Activated naive CD8-positive, alpha-beta T cell treated with anti-CD3 and anti-CD28 coated beads, Interleukin-2, amount 10 ng/mL, durations not matched to agents 7 days and 5 days (primary cell): ENCODE results near the gene SH3BGR. TPM values are rescaled to one million over a fixed set of nuclear protein-coding genes. Genes with fewer than 3 reads are reported as not detected.

Experiments used
- ATAC-seq: fragments of 150-1000 bp; cut with Tn5 transposase; one replicate; pipeline ENCODE4 v1.10.0; 2021; ENCODE audit warnings: low read depth, moderate library complexity
- POLR2A ChIA-PET: fragments of 350-600 bp; sonication (Branson Sonifier 250); formaldehyde crosslinking; loops from one replicate; lab custom pipeline; 2021; ENCODE audit warnings: antibody characterized with exemption; lab: Charles Lee
- DNase-seq: peaks from one replicate; pipeline ENCODE4 v3.0.0; 2021
- H3K27ac Mint-ChIP-seq: one replicate; pipeline ENCODE4 v1.8.0; 2022; ENCODE audit warnings: mild to moderate bottlenecking, mixed read lengths
- H3K27me3 Mint-ChIP-seq: one replicate; pipeline ENCODE4 v1.8.0; 2022; ENCODE audit warnings: mild to moderate bottlenecking, moderate library complexity, mixed read lengths
- H3K36me3 Mint-ChIP-seq: one replicate; pipeline ENCODE4 v1.8.0; 2021; ENCODE audit warnings: mild to moderate bottlenecking, mixed read lengths
- H3K4me1 Mint-ChIP-seq: one replicate; pipeline ENCODE4 v1.8.0; 2021; ENCODE audit warnings: mixed read lengths
- H3K4me3 Mint-ChIP-seq: one replicate; pipeline ENCODE4 v1.8.0; 2022; ENCODE audit warnings: mild to moderate bottlenecking, moderate library complexity, mixed read lengths
- H3K9me3 Mint-ChIP-seq: one replicate; pipeline ENCODE4 v1.8.0; 2021; ENCODE audit warnings: mixed read lengths
- total RNA-seq, 2 experiments: library from RNA; stranded (reverse); gene quantifications; one replicate each; pipeline ENCODE4 v1.2.3, GENCODE V29; 2021

SH3BGR gene
- total RNA-seq, 2 experiments from 2014 or later, result 1.4 to 1.9 TPM

DNA sequence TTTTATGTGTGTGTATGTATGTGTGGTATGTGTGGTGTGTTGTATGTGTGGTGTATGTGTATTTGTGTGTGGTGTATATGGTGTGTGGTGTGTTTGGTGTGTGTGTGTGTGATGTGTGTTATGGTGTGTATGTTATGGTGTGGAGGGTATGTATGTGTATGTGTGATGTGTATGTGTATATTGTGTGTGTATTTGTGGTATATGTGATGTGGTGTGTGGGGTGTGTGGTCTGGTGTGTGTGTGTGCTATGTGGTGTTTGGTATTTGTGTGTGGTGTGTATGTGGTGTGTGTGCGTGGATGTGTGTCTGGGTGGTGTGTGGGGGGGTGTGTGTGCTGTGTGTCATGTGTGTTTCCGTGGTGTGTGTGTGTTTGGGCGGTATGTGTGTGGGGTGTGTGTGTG lies 59.3 kb downstream of the SH3BGR start:
- peaks cover 2% of the 10 kb centered on the region for H3K9me3 Mint-ChIP-seq
- no peak overlapping the region for H3K4me3 Mint-ChIP-seq
- ATAC-seq, result no peak
- no peaks in the 10 kb centered on the region for H3K4me1 Mint-ChIP-seq
- H3K27ac Mint-ChIP-seq, result no peak overlapping the region
- H3K27me3 Mint-ChIP-seq, result no peaks in the 10 kb centered on the region
- DNase-seq, result no peak
- POLR2A ChIA-PET, result no interaction called here
- H3K36me3 Mint-ChIP-seq, result peaks cover 1% of the 10 kb centered on the region

DNA sequence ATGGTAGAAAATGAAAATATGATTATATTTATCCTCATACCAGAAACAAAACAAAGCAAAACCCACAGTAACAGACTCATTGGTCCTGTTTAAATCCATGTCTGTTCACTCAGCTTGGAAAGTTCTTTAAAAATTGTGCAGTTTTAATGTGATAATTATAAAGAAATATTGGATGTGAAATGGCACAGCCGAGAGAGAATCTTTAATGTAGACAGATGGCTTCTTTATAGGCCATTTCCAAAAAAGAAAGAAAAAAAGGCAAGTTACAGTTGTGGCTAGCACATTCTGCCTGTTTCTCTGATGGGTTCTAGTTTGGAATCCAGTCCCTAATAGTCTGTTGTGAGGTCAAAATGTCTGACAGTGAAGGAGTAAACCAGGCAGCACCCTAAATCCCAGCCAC lies 62.0 kb downstream of the SH3BGR start:
- no peaks in the 10 kb centered on the region for H3K27me3 Mint-ChIP-seq
- POLR2A ChIA-PET, result no interaction called here

DNA sequence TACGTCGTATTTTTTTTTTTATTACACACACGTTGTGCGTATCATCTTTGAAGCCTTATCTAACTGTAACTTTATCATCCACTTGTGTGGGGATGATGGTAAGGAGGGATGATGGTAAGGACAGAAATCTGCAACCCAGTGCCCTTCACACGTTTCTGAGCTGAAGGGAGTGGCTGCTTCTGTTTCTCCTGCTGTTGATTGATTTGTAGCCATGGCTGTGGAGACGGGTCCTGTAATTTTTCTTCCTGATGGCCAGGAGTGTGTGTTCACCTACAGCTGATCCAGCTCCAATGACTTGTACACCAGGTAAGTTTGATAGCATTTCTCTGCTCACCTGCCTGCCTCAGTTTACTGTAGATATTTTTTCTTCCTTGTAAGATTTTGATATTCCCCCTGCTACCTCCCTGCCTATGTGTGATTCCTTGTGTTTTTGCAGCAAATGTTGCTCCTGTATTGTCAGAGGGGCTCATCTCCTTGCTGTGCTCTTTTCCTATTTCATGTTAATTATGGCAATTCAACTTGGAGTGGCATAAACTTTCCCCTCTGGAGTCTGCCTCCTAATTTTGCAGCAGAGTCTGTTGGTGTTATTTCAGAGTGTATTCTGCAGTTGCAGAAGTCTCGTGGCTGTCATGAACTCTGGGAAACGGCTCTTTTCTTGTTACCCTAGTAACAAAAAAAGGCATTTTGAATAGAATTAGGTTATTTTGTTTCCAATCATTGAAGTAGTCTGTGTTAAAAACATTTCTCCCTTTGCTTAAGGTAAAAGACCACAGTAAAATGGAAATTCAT lies 64.1 kb downstream of the SH3BGR start:
- DNase-seq, result no peak
- Mint-ChIP-seq H3K4me1 (peaks cover 2% of the 10 kb centered on the region), H3K27ac (no peak overlapping the region), H3K9me3 (no peaks in the 10 kb centered on the region), H3K27me3 (no peaks in the 10 kb centered on the region), H3K36me3 (no peaks in the 10 kb centered on the region), H3K4me3 (no peak overlapping the region)
- POLR2A ChIA-PET, result no interaction called here
- ATAC-seq, result no peak

More for the DNA sequence above, 62.0 kb downstream of the SH3BGR start:
- no peak overlapping the region for H3K27ac Mint-ChIP-seq
- H3K4me1 Mint-ChIP-seq, result peaks cover 2% of the 10 kb centered on the region
- H3K36me3 Mint-ChIP-seq, result no peaks in the 10 kb centered on the region
- DNase-seq, result no peak
- H3K4me3 Mint-ChIP-seq, result no peak overlapping the region
- H3K9me3 Mint-ChIP-seq, result no peaks in the 10 kb centered on the region
- no peak for ATAC-seq

DNA sequence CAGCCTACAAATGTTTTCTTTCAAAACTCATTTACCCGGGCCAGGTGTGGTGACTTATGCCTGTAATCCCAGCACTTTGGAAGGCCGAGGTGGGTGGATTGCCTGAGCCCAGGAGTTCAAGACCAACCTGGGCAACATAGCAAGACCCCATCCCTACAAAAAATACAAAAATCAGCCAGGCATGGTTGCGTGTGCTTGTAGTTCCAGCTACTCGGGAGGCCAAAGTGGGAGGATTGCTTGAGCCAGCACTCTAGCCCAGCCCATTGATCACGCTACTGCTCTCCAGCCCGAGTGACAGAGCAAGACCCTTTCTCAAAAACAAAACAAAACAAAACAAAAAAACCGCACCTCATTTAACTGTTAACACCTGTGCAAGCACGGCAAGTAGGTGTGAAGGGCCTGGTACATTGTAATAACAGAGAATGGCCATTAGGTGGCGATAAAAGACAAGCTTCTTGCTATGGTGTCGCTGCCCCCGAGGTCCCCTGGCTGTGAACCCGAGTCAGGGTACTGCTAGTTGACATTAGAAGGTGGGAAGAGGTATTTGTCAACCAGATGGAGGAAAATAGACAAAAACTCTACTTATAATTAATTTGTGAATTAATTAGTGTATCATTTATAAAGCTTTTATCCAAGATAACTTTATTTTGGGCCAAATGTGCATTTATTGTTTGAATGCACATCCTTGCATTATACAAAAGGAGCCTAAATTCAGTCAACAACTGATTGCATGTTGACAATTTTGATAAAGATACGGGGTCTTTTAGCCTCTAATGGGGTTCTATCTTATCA lies 66.5 kb downstream of the SH3BGR start:
- H3K36me3 Mint-ChIP-seq, result no peaks in the 10 kb centered on the region
- POLR2A ChIA-PET, result no interaction called here
- H3K27me3 Mint-ChIP-seq, result no peaks in the 10 kb centered on the region
- DNase-seq (peak; percentile 32), ATAC-seq (peak; percentile 60)
- no peaks in the 10 kb centered on the region for H3K9me3 Mint-ChIP-seq
- no peak overlapping the region for H3K4me3 Mint-ChIP-seq
- no peak overlapping the region for H3K27ac Mint-ChIP-seq
- H3K4me1 Mint-ChIP-seq, result peaks cover 2% of the 10 kb centered on the region

DNA sequence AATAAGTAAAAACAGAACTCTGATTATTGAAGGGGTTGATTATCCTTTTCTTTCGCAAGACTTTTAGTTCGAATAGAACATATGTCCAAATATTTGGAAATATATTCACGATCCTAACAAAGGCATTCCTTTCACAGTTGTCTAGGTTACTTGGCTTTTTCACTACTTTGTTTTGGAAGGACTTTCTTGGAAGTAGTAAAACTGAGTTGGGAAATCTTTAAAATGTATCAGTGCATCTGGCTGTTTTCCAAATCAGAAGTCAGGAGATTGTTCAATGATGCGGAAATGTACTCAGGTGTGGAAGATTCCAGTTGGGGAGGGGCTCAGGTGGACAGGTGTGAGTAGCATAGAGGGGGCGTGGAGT lies 67.1 kb downstream of the SH3BGR start:
- POLR2A ChIA-PET, result no interaction called here

DNA sequence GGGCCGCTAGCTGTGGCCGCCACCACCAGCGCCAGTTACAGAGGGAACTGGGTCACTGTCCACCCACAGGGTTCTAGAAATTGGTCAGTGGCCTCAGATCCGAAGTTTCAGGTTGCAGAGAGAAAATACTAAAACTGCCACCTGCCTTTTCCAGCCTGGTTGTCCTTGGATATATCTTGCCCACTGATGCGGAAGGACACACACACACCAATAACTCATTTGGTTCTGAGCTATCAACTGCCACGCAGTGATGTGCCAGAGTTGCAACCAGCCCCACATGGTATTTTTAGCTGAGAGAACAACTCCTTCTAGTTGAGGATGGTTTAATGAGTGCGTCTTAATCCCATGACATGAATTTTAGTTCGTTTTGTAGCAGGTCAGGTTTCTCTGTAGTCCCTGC lies 68.1 kb downstream of the SH3BGR start:
- Mint-ChIP-seq H3K36me3 (no peaks in the 10 kb centered on the region), H3K27me3 (no peaks in the 10 kb centered on the region), H3K9me3 (no peaks in the 10 kb centered on the region), H3K4me3 (no peak overlapping the region), H3K27ac (no peak overlapping the region), H3K4me1 (peaks cover 2% of the 10 kb centered on the region)
- DNase-seq, result no peak
- POLR2A ChIA-PET, result no interaction called here
- ATAC-seq, result no peak

More for the DNA sequence above, 67.1 kb downstream of the SH3BGR start:
- Mint-ChIP-seq H3K27me3 (no peaks in the 10 kb centered on the region), H3K36me3 (no peaks in the 10 kb centered on the region), H3K4me1 (peaks cover 2% of the 10 kb centered on the region), H3K4me3 (no peak overlapping the region), H3K9me3 (no peaks in the 10 kb centered on the region), H3K27ac (no peak overlapping the region)
- DNase-seq, result no peak
- ATAC-seq, result no peak

DNA sequence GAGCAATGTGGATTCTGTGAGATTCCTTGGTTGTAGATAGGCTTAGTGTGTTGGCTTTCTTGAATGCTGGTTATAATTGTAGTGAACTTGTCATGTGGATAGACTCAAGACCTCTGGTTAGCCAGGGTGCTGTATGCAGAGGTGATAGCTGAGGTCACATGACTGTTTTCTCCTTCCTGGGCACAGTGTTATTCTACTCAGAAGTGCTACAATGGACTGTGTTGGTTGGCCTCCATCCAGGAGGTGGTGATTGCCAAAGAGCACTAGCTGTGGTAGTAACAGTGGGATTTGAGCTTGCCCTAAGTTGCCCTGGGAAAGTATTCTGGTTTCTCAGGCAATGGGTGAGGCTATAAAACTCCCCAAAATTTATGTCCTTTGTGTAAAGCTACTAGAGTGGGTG lies 71.6 kb downstream of the SH3BGR start:
- Mint-ChIP-seq H3K4me3 (no peak overlapping the region), H3K27ac (no peak overlapping the region), H3K9me3 (no peaks in the 10 kb centered on the region), H3K36me3 (no peaks in the 10 kb centered on the region), H3K4me1 (peaks cover under 1% of the 10 kb centered on the region), H3K27me3 (peaks cover 5% of the 10 kb centered on the region)
- no peak for ATAC-seq
- POLR2A ChIA-PET, result no interaction called here
- no peak for DNase-seq

DNA sequence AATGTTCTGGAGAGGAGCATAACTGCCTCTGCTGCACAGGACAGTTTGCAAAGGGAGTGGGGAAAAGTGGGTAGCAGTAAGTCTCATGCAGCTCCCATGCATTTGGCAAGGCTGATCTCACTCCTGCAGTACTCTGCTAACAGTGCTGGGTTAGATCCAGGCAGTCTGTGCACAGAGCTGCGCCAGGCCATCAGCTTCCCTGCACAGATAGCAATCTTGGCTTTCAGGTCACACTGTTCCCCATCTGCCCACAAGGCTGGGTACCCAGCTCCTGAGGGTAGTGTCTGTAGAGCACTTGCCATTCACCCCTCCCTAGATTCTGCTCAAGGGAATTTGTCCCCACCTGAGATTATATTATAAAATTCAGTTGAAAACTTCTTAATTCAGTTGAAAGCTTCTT lies 72.1 kb downstream of the SH3BGR start:
- peaks cover 5% of the 10 kb centered on the region for H3K27me3 Mint-ChIP-seq
- H3K27ac Mint-ChIP-seq, result no peak overlapping the region
- H3K9me3 Mint-ChIP-seq, result no peaks in the 10 kb centered on the region
- no peaks in the 10 kb centered on the region for H3K36me3 Mint-ChIP-seq
- POLR2A ChIA-PET, result no interaction called here
- H3K4me3 Mint-ChIP-seq, result no peak overlapping the region
- ATAC-seq (no peak), DNase-seq (no peak)
- H3K4me1 Mint-ChIP-seq, result no peaks in the 10 kb centered on the region

DNA sequence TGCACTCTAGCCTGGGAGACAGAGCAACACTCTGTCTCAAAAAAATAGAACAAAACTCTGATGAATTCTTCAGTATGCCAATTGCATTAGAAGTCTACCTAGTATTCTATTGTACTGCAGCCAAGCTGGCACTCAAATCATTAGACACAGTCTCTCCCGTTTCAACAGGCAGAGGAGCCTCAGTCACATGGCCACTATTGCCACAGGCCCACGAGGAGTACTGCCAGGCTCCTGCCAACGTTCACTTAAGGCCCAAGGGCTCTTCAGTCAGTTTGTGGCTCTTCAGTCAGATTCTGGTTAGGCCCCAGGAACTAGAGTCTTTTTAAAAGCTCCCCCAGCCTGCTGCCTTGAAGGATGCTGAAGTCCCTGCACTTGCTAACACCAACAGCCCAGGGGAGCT lies 73.4 kb downstream of the SH3BGR start:
- POLR2A ChIA-PET, result no interaction called here
- DNase-seq, result no peak
- Mint-ChIP-seq H3K27ac (no peak overlapping the region), H3K36me3 (no peaks in the 10 kb centered on the region), H3K27me3 (peaks cover 5% of the 10 kb centered on the region), H3K4me1 (no peaks in the 10 kb centered on the region), H3K9me3 (no peaks in the 10 kb centered on the region), H3K4me3 (no peak overlapping the region)
- no peak for ATAC-seq

DNA sequence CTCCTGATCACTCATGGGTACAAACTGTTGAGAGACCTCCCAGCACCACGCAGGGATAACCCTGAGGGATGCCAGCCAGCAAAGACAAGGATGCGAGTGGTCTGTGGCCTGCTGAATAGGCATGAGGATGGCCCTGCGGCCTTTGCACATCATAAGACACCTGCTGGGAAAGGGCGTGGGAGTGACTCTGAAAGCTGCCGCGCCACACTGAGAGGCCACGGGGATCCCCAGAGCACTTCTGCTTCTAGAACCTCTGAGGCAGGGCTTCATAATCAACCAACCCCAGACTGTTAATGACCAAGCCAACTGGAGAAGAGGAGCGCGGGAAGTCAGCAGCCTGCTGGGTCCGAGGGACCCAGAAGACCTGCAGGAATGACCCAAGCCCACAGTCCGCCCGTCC lies 73.8 kb downstream of the SH3BGR start:
- Mint-ChIP-seq H3K27ac (no peak overlapping the region), H3K4me1 (no peaks in the 10 kb centered on the region), H3K4me3 (no peak overlapping the region), H3K36me3 (no peaks in the 10 kb centered on the region), H3K9me3 (no peaks in the 10 kb centered on the region), H3K27me3 (peaks cover 5% of the 10 kb centered on the region)
- no peak for ATAC-seq
- POLR2A ChIA-PET, result no interaction called here
- DNase-seq, result no peak

DNA sequence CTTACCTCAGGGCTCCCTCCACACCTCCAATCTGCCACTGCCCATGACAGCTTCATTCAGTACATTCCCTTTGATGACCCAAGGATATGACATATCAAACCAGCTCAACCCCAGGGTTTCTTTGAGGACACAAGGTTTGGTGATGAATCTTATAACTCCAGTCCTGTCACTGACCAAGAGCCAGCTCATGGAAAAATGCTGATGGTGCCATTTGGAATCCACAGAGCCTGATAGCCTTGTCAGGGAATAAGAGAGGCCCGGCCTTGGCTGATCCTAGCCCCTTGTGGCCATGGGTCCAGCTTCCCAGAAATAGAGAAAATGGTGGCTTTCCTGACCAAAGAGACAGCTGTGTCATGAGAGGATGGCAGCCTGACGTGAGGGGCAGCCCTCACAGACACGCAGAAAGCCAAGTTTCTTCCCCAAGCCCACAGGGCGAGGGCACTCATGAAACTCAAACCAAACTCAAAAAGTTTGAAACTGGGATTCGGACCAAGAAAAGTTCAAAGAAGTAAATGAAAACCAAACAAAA lies 75.4 kb downstream of the SH3BGR start:
- peaks cover 5% of the 10 kb centered on the region for H3K27me3 Mint-ChIP-seq
- POLR2A ChIA-PET, result no interaction called here
- H3K27ac Mint-ChIP-seq, result no peak overlapping the region
- H3K4me1 Mint-ChIP-seq, result no peaks in the 10 kb centered on the region
- H3K9me3 Mint-ChIP-seq, result no peaks in the 10 kb centered on the region
- ATAC-seq (no peak), DNase-seq (no peak)
- no peaks in the 10 kb centered on the region for H3K36me3 Mint-ChIP-seq
- H3K4me3 Mint-ChIP-seq, result no peak overlapping the region

DNA sequence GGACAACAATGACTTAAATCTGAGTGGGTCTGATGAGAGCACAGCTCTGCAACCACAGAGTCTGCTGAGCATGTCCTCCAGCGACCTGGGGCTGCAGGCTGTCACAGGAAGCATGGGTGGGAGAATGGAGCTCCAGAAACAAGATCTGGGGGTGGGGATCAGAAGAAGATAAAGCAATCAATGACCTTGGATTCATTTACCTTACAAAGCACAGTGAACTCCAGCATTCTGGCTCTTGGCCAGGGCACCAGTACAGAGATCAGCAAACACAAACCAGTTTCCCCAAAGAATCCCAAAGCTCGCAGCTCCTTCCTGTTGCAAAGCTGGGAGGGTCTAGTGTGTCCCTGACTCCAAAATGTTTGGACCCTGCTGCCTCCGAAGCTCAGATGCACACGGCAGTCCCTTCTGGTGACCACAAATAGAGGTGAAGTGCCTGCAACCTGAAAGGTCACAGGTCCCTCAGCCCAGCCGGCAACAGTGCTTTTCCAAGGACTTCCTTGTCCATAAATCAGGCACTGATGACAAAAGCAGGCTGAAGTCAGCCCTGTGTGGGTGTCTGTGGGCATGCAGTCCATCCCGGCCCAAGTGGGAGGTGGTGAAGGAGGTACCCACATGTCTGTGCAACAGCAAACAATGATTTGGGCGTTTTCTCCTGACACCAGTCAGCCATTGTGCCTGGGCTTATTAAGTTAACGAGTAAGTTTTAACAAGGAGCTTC lies 76.1 kb downstream of the SH3BGR start:
- POLR2A ChIA-PET, result no interaction called here
- H3K4me3 Mint-ChIP-seq, result no peak overlapping the region
- no peak overlapping the region for H3K27ac Mint-ChIP-seq
- H3K36me3 Mint-ChIP-seq, result no peaks in the 10 kb centered on the region
- peaks cover 5% of the 10 kb centered on the region for H3K27me3 Mint-ChIP-seq
- ATAC-seq (no peak), DNase-seq (no peak)
- no peaks in the 10 kb centered on the region for H3K4me1 Mint-ChIP-seq
- no peaks in the 10 kb centered on the region for H3K9me3 Mint-ChIP-seq

DNA sequence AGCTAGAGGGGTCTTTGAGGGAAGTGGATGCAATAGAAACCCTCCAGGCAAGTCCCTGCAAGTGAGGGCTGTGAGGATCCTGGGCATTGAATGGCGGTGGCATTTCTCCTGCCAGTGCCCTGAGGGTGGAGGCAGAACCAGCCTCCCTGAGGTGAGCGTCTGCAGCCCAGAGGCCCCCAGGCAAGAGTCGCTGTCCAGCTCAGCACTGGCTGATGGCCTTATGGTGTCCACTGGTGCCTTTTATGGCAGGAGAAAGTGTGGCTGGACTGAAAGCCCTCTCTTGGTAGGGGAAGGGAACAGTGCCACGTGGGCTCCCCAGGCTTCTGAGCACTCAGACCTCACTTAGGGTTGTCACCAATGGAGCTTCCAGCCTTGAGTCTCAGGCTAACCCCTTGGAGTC lies 77.3 kb downstream of the SH3BGR start:
- H3K27ac Mint-ChIP-seq, result no peak overlapping the region
- no peaks in the 10 kb centered on the region for H3K36me3 Mint-ChIP-seq
- ATAC-seq, result no peak
- H3K27me3 Mint-ChIP-seq, result peaks cover 5% of the 10 kb centered on the region
- H3K4me3 Mint-ChIP-seq, result no peak overlapping the region
- no peaks in the 10 kb centered on the region for H3K9me3 Mint-ChIP-seq
- POLR2A ChIA-PET, result no interaction called here
- DNase-seq, result no peak
- no peaks in the 10 kb centered on the region for H3K4me1 Mint-ChIP-seq
